Neural crest cell (in vitro differentiated cells): ENCODE measurements around the gene PPP1R16B. TPM values are rescaled to one million over a fixed set of nuclear protein-coding genes. Genes with fewer than 3 reads are reported as not detected.
"Not testable (repeated sequence)": the region's sequence is repeated elsewhere in the genome, so short reads cannot be mapped to it uniquely, and the experiment has no call there.

Experiments
- DNase-seq: peaks from one replicate; pipeline ENCODE4 v3.0.0; 2021; ENCODE audit warnings: low read depth, mixed read lengths, low spot score
- H3K27ac Mint-ChIP-seq: one replicate; pipeline ENCODE4 v1.8.0; 2021; ENCODE audit warnings: mild to moderate bottlenecking, mixed read lengths; ENCODE audit not compliant: unreplicated experiment
- H3K27me3 Mint-ChIP-seq: 2 replicates; pipeline ENCODE4 v1.8.0; 2021; ENCODE audit warnings: low read depth, mild to moderate bottlenecking, mixed read lengths
- H3K36me3 Mint-ChIP-seq: 2 replicates; pipeline ENCODE4 v1.8.0; 2021; ENCODE audit warnings: low read depth, mild to moderate bottlenecking, mixed read lengths
- H3K4me1 Mint-ChIP-seq: 2 replicates; pipeline ENCODE4 v1.8.0; 2021; ENCODE audit warnings: mixed read lengths
- H3K4me3 Mint-ChIP-seq: one replicate; pipeline ENCODE4 v1.8.0; 2021; ENCODE audit warnings: mild to moderate bottlenecking, mixed read lengths
- H3K9me3 Mint-ChIP-seq: 2 replicates; pipeline ENCODE4 v1.8.0; 2021; ENCODE audit warnings: mixed read lengths
- CTCF ChIP-seq: fragments of 200-600 bp; sonication (generic); conservative IDR thresholded peaks from 2 replicates; pipeline ENCODE4 v1.5.0; 2021; ENCODE audit warnings: antibody characterized with exemption, mild to moderate bottlenecking
- total RNA-seq: library from RNA; stranded (reverse); gene quantifications from 2 replicates; pipeline ENCODE4 v1.2.1, GENCODE V29; 2021

The PPP1R16B gene
- total RNA-seq, 1 donor from 2014 or later: 0.30 TPM

- Mint-ChIP-seq H3K36me3 (no peaks in the 10 kb centered on the region), H3K4me1 (peaks cover 9% of the 10 kb centered on the region), H3K27me3 (peaks cover 47% of the 10 kb centered on the region), H3K4me3 (no peak overlapping the region), H3K9me3 (no peaks in the 10 kb centered on the region), H3K27ac (no peak overlapping the region)
- TF ChIP-seq CTCF: no peak
- no peak for DNase-seq
These were observed 6.3 kb downstream of the PPP1R16B start for GRCh38 chr20:38811769-38812168.

- peaks cover 9% of the 10 kb centered on the region for H3K4me1 Mint-ChIP-seq
- no peak overlapping the region for H3K4me3 Mint-ChIP-seq
- no peaks in the 10 kb centered on the region for H3K36me3 Mint-ChIP-seq
- H3K9me3 Mint-ChIP-seq: no peaks in the 10 kb centered on the region
- no peak for DNase-seq
- H3K27me3 Mint-ChIP-seq: peaks cover 43% of the 10 kb centered on the region
- no peak overlapping the region for H3K27ac Mint-ChIP-seq
- TF ChIP-seq CTCF: no peak
These were observed 6.7 kb downstream of the PPP1R16B start for GRCh38 chr20:38812182-38812581.

GRCh38 chr20:38812709-38813573 is 7.4 kb downstream of the PPP1R16B start:
- peaks cover 35% of the 10 kb centered on the region for H3K27me3 Mint-ChIP-seq
- H3K4me3 Mint-ChIP-seq: no peak overlapping the region
- DNase-seq: no peak
- H3K36me3 Mint-ChIP-seq: no peaks in the 10 kb centered on the region
- H3K9me3 Mint-ChIP-seq: no peaks in the 10 kb centered on the region
- H3K4me1 Mint-ChIP-seq: peaks cover 4% of the 10 kb centered on the region
- TF ChIP-seq CTCF: no peak
- no peak overlapping the region for H3K27ac Mint-ChIP-seq

GRCh38 chr20:38813574-38813962 is 8.1 kb downstream of the PPP1R16B start:
- H3K4me3 Mint-ChIP-seq, H3K9me3 Mint-ChIP-seq, H3K36me3 Mint-ChIP-seq, H3K4me1 Mint-ChIP-seq, H3K27ac Mint-ChIP-seq, DNase-seq: not testable (repeated sequence)
- peaks cover 30% of the 10 kb centered on the region for H3K27me3 Mint-ChIP-seq

GRCh38 chr20:38815446-38815845 is 9.9 kb downstream of the PPP1R16B start:
- DNase-seq: no peak
- Mint-ChIP-seq H3K9me3 (no peaks in the 10 kb centered on the region), H3K4me1 (no peaks in the 10 kb centered on the region), H3K36me3 (no peaks in the 10 kb centered on the region), H3K4me3 (no peak overlapping the region), H3K27ac (no peak overlapping the region), H3K27me3 (peaks cover 13% of the 10 kb centered on the region)
- TF ChIP-seq CTCF: no peak
